CD14-positive monocyte (primary cell): ENCODE results near the gene TAF10. TPM values are rescaled to one million over a fixed set of nuclear protein-coding genes. Genes with fewer than 3 reads are reported as not detected.

ENCODE experiments used
- DNase-seq, 3 donors: peaks; one replicate each; pipeline ENCODE4 v3.0.0-alpha.2; 2011 to 2022
- H2AFZ ChIP-seq: 2 replicates; pipeline ENCODE4 v1.6.0; 2012; ENCODE audit warnings: mild to moderate bottlenecking, low read depth, low read length, inconsistent platforms; ENCODE audit not compliant: insufficient read depth, poor library complexity, severe bottlenecking
- H3K27ac ChIP-seq, 2 donors: 1 replicate in 1 of 2; 2 replicates in 1 of 2; pipeline ENCODE4 v1.5.1; 2012 to 2013; ENCODE audit warnings: low read length in 2 of 2, control low read depth in 1 of 2, inconsistent platforms in 1 of 2, low read depth in 1 of 2, mild to moderate bottlenecking in 1 of 2
- H3K27me3 ChIP-seq, 2 donors: one replicate each; pipeline versions ENCODE4 v1.6.0 to v1.6.1; 2011 to 2013; ENCODE audit warnings: low read length in 2 of 2; ENCODE audit not compliant: control insufficient read depth in 2 of 2, insufficient read depth in 2 of 2
- H3K36me3 ChIP-seq, 2 donors: replicated peaks in 1 of 2; 1 replicate in 1 of 2; 2 replicates in 1 of 2; pipeline versions ENCODE4 v1.5.1 to v1.6.1; 2012 to 2013; ENCODE audit warnings: low read length in 2 of 2, control low read depth in 1 of 2, inconsistent platforms in 1 of 2, mild to moderate bottlenecking in 1 of 2; ENCODE audit not compliant: insufficient read depth in 2 of 2, control insufficient read depth in 1 of 2
- H3K4me1 ChIP-seq, 2 donors: 1 replicate in 1 of 2; 2 replicates in 1 of 2; pipeline versions ENCODE4 v1.5.1 to v1.6.1; 2012 to 2013; ENCODE audit warnings: low read length in 2 of 2, control low read depth in 1 of 2, inconsistent platforms in 1 of 2, mild to moderate bottlenecking in 1 of 2, moderate library complexity in 1 of 2; ENCODE audit not compliant: insufficient read depth in 2 of 2, control insufficient read depth in 1 of 2
- H3K4me2 ChIP-seq: replicated peaks from 2 replicates; pipeline ENCODE3; 2012; ENCODE audit warnings: low read length, moderate library complexity, mild to moderate bottlenecking; ENCODE audit not compliant: poor library complexity, severe bottlenecking; ENCODE audit errors: extremely low read depth
- H3K4me3 ChIP-seq, 3 experiments: fragments of 200-600 bp in 1 of 3; sonication (generic) in 1 of 3; replicated peaks in 1 of 3; 1 replicate in 2 of 3; 2 replicates in 1 of 3; pipeline ENCODE4 v1.5.1; 2011 to 2013; ENCODE audit warnings: low read length in 3 of 3, mild to moderate bottlenecking in 3 of 3, control low read depth in 2 of 3, low read depth in 2 of 3, inconsistent platforms in 1 of 3, moderate library complexity in 1 of 3
- H3K79me2 ChIP-seq: 2 replicates; pipeline ENCODE4 v1.6.0; 2012; ENCODE audit warnings: mild to moderate bottlenecking, control low read depth, inconsistent platforms, low read length, moderate library complexity; ENCODE audit not compliant: insufficient read depth
- H3K9ac ChIP-seq: 2 replicates; pipeline ENCODE4 v1.6.0; 2017; ENCODE audit warnings: low read length, mild to moderate bottlenecking; ENCODE audit not compliant: insufficient read depth, poor library complexity, severe bottlenecking
- H3K9me3 ChIP-seq, 2 donors: replicated peaks in 1 of 2; 1 replicate in 1 of 2; 2 replicates in 1 of 2; pipeline versions ENCODE4 v1.5.1 to v1.6.1; 2012 to 2013; ENCODE audit warnings: low read length in 2 of 2, control low read depth in 1 of 2; ENCODE audit not compliant: control insufficient read depth in 1 of 2, insufficient read depth in 1 of 2
- H4K20me1 ChIP-seq: 2 replicates; pipeline ENCODE4 v1.6.0; 2012; ENCODE audit warnings: mild to moderate bottlenecking, low read length, control low read depth, moderate library complexity; ENCODE audit not compliant: insufficient read depth
- H3K27ac Mint-ChIP-seq, 7 donors: one replicate each; pipeline ENCODE4 v1.8.0; 2020; ENCODE audit warnings: mild to moderate bottlenecking in 7 of 7, mixed read lengths in 7 of 7, moderate library complexity in 6 of 7, inconsistent platforms in 2 of 7
- H3K27me3 Mint-ChIP-seq, 3 donors: one replicate each; pipeline ENCODE4 v1.8.0; 2021 to 2022; ENCODE audit warnings: low read depth in 3 of 3, mild to moderate bottlenecking in 3 of 3, mixed read lengths in 3 of 3, moderate library complexity in 3 of 3, inconsistent platforms in 1 of 3
- H3K36me3 Mint-ChIP-seq, 2 donors: one replicate each; pipeline ENCODE4 v1.8.0; 2020; ENCODE audit warnings: mixed read lengths in 2 of 2, inconsistent platforms in 1 of 2, mild to moderate bottlenecking in 1 of 2
- H3K4me1 Mint-ChIP-seq: one replicate; pipeline ENCODE4 v1.8.0; 2020; ENCODE audit warnings: mild to moderate bottlenecking, mixed read lengths
- H3K4me3 Mint-ChIP-seq, 2 donors: one replicate each; pipeline ENCODE4 v1.8.0; 2020; ENCODE audit warnings: mild to moderate bottlenecking in 2 of 2, mixed read lengths in 2 of 2, moderate library complexity in 1 of 2
- H3K9me3 Mint-ChIP-seq, 7 donors: one replicate each; pipeline ENCODE4 v1.8.0; 2020 to 2022; ENCODE audit warnings: mixed read lengths in 7 of 7, mild to moderate bottlenecking in 6 of 7, moderate library complexity in 6 of 7, inconsistent platforms in 2 of 7
- WGBS: methylation state at CpG from one replicate; pipeline ENCODE4 v1.1.5; 2013; ENCODE audit warnings: missing lambda C conversion rate; ENCODE audit not compliant: insufficient coverage; 5-methylcytosine and 5-hydroxymethylcytosine counted together
- intact Hi-C, 2 donors: fragments of 100-400 bp; cut with micrococcal nuclease; formaldehyde crosslinking; loops; one replicate each; pipeline versions ENCODE4 v1.15.0 to v1.15.1; 2023
- polyA plus RNA-seq, 3 donors: library from polyadenylated mRNA; depleted of rRNA in 1 of 3; unstranded in 2 of 3; stranded (reverse) in 1 of 3; fragments of 300-500 nt in 2 of 3; fragments of >200 nt in 1 of 3; fragmentation: Illumina TruSeq in 2 of 3; gene quantifications; 1 replicate in 2 of 3; 2 replicates in 1 of 3; pipeline ENCODE4 v1.2.3, GENCODE V29; 2012 to 2021
- TF ChIP-seq, protein P1 (sequence below): fragments of 200-600 bp; IDR thresholded peaks from one replicate; pipeline ENCODE4 v1.8.0; 2022; ENCODE audit warnings: antibody characterized with exemption, mild to moderate bottlenecking

Gene TAF10
- polyA plus RNA-seq, 3 donors = 137 to 233 (median 232) TPM

DNA sequence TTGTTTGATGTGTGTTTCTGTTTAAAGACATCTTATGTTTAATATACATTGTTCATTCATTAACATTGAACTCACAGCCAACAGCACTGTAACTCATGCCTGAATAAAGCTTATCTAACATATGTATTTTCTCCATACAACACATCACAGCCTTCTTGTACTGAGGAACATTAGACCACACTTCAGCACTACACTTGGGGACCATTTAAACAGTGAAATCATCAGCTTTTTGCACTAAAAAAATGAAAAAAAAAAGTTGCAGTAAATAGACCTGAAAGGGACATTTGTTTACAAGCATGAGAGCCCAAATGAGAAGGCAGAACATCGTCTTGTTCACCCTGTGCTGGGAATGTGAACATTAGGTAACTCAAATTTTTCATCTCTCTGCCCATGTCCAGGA lies 22.5 kb upstream of the TAF10 start:
- H3K4me1 ChIP-seq = peaks cover 37 to 40% of the 10 kb centered on the region in 2 donors
- no CpG with 5 or more reads among the region's 1 CpG for WGBS
- Mint-ChIP-seq H3K27ac (peak overlapping the region in 3 of 7 donors; percentile 22 to 61 (median 45)), H3K27me3 (peaks cover 0 to 2% (median 0%) of the 10 kb centered on the region in 3 donors), H3K9me3 (peaks cover 0 to 4% (median 0%) of the 10 kb centered on the region in 7 donors), H3K36me3 (no peaks in the 10 kb centered on the region), H3K4me3 (no peak overlapping the region), H3K4me1 (no peaks in the 10 kb centered on the region)
- no peak for DNase-seq
- no peaks in the 10 kb centered on the region for H3K79me2 ChIP-seq
- no peaks in the 10 kb centered on the region for H4K20me1 ChIP-seq
- H2AFZ ChIP-seq = no peak overlapping the region
- no peaks in the 10 kb centered on the region for H3K36me3 ChIP-seq
- TF ChIP-seq, protein P1, sequence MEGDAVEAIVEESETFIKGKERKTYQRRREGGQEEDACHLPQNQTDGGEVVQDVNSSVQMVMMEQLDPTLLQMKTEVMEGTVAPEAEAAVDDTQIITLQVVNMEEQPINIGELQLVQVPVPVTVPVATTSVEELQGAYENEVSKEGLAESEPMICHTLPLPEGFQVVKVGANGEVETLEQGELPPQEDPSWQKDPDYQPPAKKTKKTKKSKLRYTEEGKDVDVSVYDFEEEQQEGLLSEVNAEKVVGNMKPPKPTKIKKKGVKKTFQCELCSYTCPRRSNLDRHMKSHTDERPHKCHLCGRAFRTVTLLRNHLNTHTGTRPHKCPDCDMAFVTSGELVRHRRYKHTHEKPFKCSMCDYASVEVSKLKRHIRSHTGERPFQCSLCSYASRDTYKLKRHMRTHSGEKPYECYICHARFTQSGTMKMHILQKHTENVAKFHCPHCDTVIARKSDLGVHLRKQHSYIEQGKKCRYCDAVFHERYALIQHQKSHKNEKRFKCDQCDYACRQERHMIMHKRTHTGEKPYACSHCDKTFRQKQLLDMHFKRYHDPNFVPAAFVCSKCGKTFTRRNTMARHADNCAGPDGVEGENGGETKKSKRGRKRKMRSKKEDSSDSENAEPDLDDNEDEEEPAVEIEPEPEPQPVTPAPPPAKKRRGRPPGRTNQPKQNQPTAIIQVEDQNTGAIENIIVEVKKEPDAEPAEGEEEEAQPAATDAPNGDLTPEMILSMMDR = no peak
- intact Hi-C loops = no loop called here
- no peak overlapping the region for H3K9ac ChIP-seq
- H3K27me3 ChIP-seq = no peaks in the 10 kb centered on the region
- H3K4me2 ChIP-seq = no peak overlapping the region
- H3K27ac ChIP-seq = peak overlapping the region in 1 of 2 donors; percentile 93
- no peaks in the 10 kb centered on the region for H3K9me3 ChIP-seq
- H3K4me3 ChIP-seq = no peak overlapping the region

DNA sequence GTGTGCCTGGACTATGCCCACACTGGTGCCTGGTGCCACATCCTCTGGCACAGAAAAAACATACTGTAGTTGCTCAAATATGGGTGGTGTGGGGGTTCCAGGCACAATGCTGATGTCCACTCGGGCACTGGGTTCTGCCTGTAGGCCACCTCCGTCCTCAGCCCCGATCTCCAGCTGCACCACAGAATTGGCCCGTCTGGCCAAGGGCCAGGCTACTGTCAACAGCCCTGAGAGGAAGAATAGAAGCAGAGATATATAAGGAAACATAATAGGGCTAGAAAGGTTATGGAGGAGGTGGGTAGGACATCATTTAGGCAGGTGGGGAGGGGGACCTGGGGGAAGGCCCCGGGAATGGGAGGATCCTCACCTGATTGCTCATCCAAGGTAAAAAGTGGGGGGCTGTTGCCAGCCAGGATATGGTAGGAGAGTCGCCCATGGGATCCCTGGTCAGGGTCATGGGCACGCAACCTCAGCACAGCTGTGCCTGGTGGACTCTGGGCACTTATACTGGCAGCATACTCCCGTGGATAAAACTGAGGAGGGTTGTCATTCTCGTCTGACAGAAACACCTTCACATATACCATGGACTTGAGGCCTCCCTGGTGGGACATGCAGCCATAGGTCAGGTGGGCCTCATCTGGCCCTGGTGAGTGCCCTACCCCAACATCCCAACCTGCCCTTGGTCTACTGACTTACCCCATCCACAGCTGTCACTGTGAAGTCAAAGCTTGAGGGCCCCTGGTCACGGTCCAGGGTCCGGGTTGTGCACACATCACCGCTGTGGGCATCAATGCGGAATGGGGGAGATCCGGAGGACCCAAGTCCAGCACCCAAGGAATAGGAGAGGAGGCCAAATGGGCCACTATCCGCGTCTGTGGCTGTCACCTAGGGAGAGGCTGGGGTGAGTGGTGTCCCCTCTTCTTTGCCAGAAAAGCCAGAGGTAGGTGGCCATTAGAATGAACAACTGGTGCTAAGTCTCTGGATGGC lies 21.7 kb upstream of the TAF10 start:
- Histone ChIP-seq H3K4me1 (peaks cover 33% of the 10 kb centered on the region in 2 donors), H3K27ac (no peak overlapping the region), H3K4me3 (no peak overlapping the region), H3K4me2 (no peak overlapping the region), H3K9me3 (no peaks in the 10 kb centered on the region), H3K9ac (no peak overlapping the region), H3K36me3 (no peaks in the 10 kb centered on the region), H4K20me1 (no peaks in the 10 kb centered on the region), H3K79me2 (no peaks in the 10 kb centered on the region), H3K27me3 (no peaks in the 10 kb centered on the region), H2AFZ (no peak overlapping the region)
- TF ChIP-seq, protein P1 = no peak
- peaks cover 0 to 2% (median 0%) of the 10 kb centered on the region in 3 donors for H3K27me3 Mint-ChIP-seq
- peaks cover 0 to 6% (median 0%) of the 10 kb centered on the region in 7 donors for H3K9me3 Mint-ChIP-seq
- peak overlapping the region in 3 of 7 donors; percentile 1 to 46 (median 18) for H3K27ac Mint-ChIP-seq
- no peak for DNase-seq
- no peak overlapping the region for H3K4me3 Mint-ChIP-seq
- 95% methylated on average over 9 of the region's 16 CpGs for WGBS
- H3K36me3 Mint-ChIP-seq = no peaks in the 10 kb centered on the region
- H3K4me1 Mint-ChIP-seq = no peaks in the 10 kb centered on the region
- intact Hi-C loops = no loop called here
